CD4-positive, alpha-beta memory T cell (primary cell): ENCODE results near the gene ASB6. TPM values are rescaled to one million over a fixed set of nuclear protein-coding genes. Genes with fewer than 3 reads are reported as not detected.

ENCODE experiments used
- CTCF ChIA-PET: fragments of 350-600 bp; sonication (Branson Sonifier 250); formaldehyde crosslinking; loops from one replicate; lab custom pipeline; 2021; ENCODE audit warnings: inconsistent platforms; ENCODE audit not compliant: partially characterized antibody; lab: Charles Lee
- POLR2A ChIA-PET: fragments of 350-600 bp; sonication (Branson Sonifier 250); formaldehyde crosslinking; loops from one replicate; lab custom pipeline; 2021; ENCODE audit not compliant: partially characterized antibody; lab: Charles Lee
- DNase-seq, 5 donors: peaks; one replicate each; pipeline versions ENCODE4 v3.0.0 to v3.0.0-alpha.2; 2020 to 2022; ENCODE audit warnings: mixed read lengths in 1 of 5
- H3K27ac ChIP-seq: one replicate; pipeline ENCODE4 v1.7.0; 2013; ENCODE audit warnings: low read depth, low read length
- H3K27me3 ChIP-seq: 2 replicates; pipeline ENCODE4 v1.7.0; 2013; ENCODE audit warnings: mild to moderate bottlenecking, low read length, moderate library complexity; ENCODE audit not compliant: insufficient read depth
- H3K36me3 ChIP-seq: 2 replicates; pipeline ENCODE4 v1.7.0; 2013; ENCODE audit warnings: mild to moderate bottlenecking, low read length, moderate library complexity; ENCODE audit not compliant: insufficient read depth
- H3K4me1 ChIP-seq: 2 replicates; pipeline ENCODE4 v1.7.0; 2013; ENCODE audit warnings: mild to moderate bottlenecking, low read length, moderate library complexity; ENCODE audit not compliant: insufficient read depth
- H3K4me3 ChIP-seq, 2 donors: one replicate each; pipeline ENCODE4 v1.7.0; 2013; ENCODE audit warnings: low read length in 2 of 2, mild to moderate bottlenecking in 1 of 2
- H3K9me3 ChIP-seq, 2 donors: one replicate each; pipeline ENCODE4 v1.7.0; 2013; ENCODE audit warnings: low read length in 2 of 2, control low read depth in 1 of 2; ENCODE audit not compliant: control insufficient read depth in 1 of 2
- H3K27ac Mint-ChIP-seq, 7 donors: one replicate each; pipeline ENCODE4 v1.8.0; 2020 to 2021; ENCODE audit warnings: mixed read lengths in 7 of 7, mild to moderate bottlenecking in 6 of 7, inconsistent platforms in 3 of 7, moderate library complexity in 3 of 7
- H3K27me3 Mint-ChIP-seq, 2 donors: one replicate each; pipeline ENCODE4 v1.8.0; 2020 to 2021; ENCODE audit warnings: mixed read lengths in 2 of 2
- H3K36me3 Mint-ChIP-seq, 2 donors: one replicate each; pipeline ENCODE4 v1.8.0; 2020 to 2021; ENCODE audit warnings: mixed read lengths in 2 of 2, inconsistent platforms in 1 of 2, mild to moderate bottlenecking in 1 of 2
- H3K4me1 Mint-ChIP-seq, 4 donors: one replicate each; pipeline ENCODE4 v1.8.0; 2020 to 2021; ENCODE audit warnings: mixed read lengths in 4 of 4, mild to moderate bottlenecking in 1 of 4
- H3K4me3 Mint-ChIP-seq, 8 donors: one replicate each; pipeline ENCODE4 v1.8.0; 2020 to 2021; ENCODE audit warnings: mixed read lengths in 8 of 8, mild to moderate bottlenecking in 7 of 8, moderate library complexity in 6 of 8, inconsistent platforms in 3 of 8
- H3K9me3 Mint-ChIP-seq, 8 donors: one replicate each; pipeline ENCODE4 v1.8.0; 2020 to 2021; ENCODE audit warnings: mixed read lengths in 8 of 8, mild to moderate bottlenecking in 5 of 8, inconsistent platforms in 3 of 8, moderate library complexity in 1 of 8
- intact Hi-C: fragments of 100-400 bp; cut with micrococcal nuclease; formaldehyde crosslinking; loops from one replicate; pipeline ENCODE4 v1.15.1; 2023
- polyA plus RNA-seq, 2 donors: library from polyadenylated mRNA; unstranded; fragments of 300-500 nt; fragmentation: Illumina TruSeq; gene quantifications; one replicate each; pipeline ENCODE4 v1.2.3, GENCODE V29; 2021
- total RNA-seq, 2 experiments: library from RNA; stranded (reverse); gene quantifications; one replicate each; pipeline ENCODE4 v1.2.3, GENCODE V29; 2021

ASB6 gene
- total and polyA plus RNA-seq, 4 experiments from 2014 or later, result 17.3 to 33.1 (median 31.4) TPM

DNA sequence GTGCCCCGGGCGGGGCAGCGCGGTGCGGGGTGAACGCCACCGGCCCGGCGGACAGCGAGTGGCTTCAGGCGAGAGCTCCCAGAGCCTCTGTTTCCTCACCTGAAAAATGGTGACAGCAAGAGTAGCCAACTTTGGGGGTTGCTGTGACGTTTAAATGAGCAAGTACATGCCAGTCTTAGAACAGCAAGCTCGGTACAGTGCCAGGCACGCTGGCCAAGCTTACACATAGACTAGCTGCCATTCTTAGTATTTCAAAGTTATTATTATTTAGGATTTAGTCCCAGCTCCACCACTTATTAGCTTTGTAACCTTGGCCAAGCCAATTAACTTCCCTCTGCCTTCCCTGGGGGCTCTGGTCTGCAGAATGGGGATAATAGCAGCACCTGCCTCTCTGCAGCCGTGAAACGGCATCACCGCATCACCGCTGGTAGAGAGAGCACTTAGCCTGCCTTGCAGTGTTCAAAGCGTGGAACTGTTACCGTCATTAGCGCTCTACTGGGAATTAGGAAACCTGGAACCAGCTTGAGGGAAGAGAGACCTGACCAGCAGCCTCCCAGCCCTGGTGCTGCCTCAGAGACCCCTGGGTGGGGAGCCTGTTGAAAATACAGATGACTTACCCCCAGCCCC lies 21.2 kb downstream of the ASB6 start, which contains the start of gene C9orf50:
Gene C9orf50 (minus strand): TSS at position 433 of the 627 bp plus-strand sequence. CDS start 527 bp downstream, outside the sequence.
- H3K4me1 Mint-ChIP-seq, result peaks cover 11 to 39% (median 23%) of the 10 kb centered on the region in 4 donors
- H3K27me3 Mint-ChIP-seq, result peaks cover 14 to 28% of the 10 kb centered on the region in 2 donors
- no peaks in the 10 kb centered on the region for H3K36me3 ChIP-seq
- intact Hi-C loops, result no loop called here
- CTCF ChIA-PET, result interaction anchor here (1.2 to 8.9 kb wide), 5 partner anchors 10 to 490 kb away, joined by 3 to 151 read pairs (median 5); no protein-coding TSS in a partner anchor
- H3K4me1 ChIP-seq, result peaks cover 32% of the 10 kb centered on the region
- H3K36me3 Mint-ChIP-seq, result peaks cover 0 to 6% of the 10 kb centered on the region in 2 donors
- H3K27ac ChIP-seq, result no peak within 1 kb of the TSS
- no peaks in the 10 kb centered on the region for H3K9me3 ChIP-seq
- peak within 1 kb of the TSS in 5 of 8 donors; percentile 30 to 67 (median 54) for H3K4me3 Mint-ChIP-seq
- H3K27ac Mint-ChIP-seq, result peak within 1 kb of the TSS in 2 of 7 donors; percentile 2 to 7
- H3K27me3 ChIP-seq, result peaks cover 17% of the 10 kb centered on the region
- POLR2A ChIA-PET, result interaction anchor here (0.7 to 1.2 kb wide), 2 partner anchors 10 to 443 kb away, joined by 3 read pairs; partner anchors contain the start of gene IER5L
- no peaks in the 10 kb centered on the region for H3K9me3 Mint-ChIP-seq
- no peak within 1 kb of the TSS for H3K4me3 ChIP-seq
- DNase-seq, result no peak

DNA sequence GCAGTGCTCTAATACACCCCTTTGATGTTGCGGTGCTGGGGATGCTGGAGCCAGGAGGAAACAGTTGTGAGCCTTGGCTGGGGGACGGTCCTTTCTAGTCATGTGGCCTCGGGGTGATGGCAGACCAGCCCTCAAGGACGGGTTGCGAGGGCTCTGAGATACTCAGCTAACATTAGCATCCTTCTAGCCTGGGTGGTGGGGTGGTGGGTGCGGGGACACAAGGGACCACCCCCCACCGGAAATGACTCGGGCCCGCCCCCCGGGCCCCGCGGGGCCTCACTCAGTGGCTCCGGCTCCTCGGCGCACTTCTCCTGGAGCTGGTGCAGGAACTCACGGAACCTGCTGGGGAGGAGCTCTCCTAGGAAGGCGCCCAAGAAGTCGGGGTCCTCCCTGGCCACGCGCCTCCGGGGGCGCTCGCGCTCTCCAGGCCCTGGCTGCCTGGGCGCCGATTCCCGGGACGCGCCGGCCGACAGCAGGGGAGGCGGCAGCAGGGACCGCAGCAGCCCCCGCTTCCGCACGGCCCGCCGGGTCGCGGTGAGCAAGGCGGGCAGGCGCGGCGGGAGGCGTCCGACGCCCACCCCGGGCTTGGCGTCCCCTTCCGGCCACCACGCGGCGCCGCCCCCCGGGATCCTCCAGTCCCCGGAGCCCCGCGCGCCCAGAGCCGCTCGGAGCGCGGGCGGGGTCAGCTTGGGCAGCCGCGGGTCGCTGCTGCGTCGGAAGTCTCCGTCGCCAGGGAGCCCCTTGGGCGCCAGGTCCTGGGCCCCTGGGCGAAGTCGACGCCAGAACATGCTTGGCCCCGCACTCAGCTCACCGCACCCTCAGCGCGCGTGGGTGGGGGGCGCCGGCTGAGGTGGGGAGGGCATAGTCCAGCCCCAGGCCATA lies 21.9 kb downstream of the ASB6 start:
- H3K27me3 ChIP-seq, result peaks cover 17% of the 10 kb centered on the region
- ChIA-PET POLR2A (interaction anchor here (0.7 to 1.2 kb wide), 2 partner anchors 9 to 442 kb away, joined by 3 read pairs; partner anchors contain the start of gene IER5L), CTCF (interaction anchor here (1.2 to 8.9 kb wide), 4 partner anchors 10 to 489 kb away, joined by 3 to 151 read pairs (median 59); no protein-coding TSS in a partner anchor)
- no peak overlapping the region for H3K27ac ChIP-seq
- no peak for DNase-seq
- peaks cover 0 to 5% of the 10 kb centered on the region in 2 donors for H3K36me3 Mint-ChIP-seq
- H3K4me1 Mint-ChIP-seq, result peaks cover 11 to 33% (median 19%) of the 10 kb centered on the region in 4 donors
- H3K27me3 Mint-ChIP-seq, result peaks cover 14 to 27% of the 10 kb centered on the region in 2 donors
- H3K36me3 ChIP-seq, result no peaks in the 10 kb centered on the region
- peak overlapping the region in 6 of 8 donors; percentile 8 to 65 (median 36) for H3K4me3 Mint-ChIP-seq
- H3K4me3 ChIP-seq, result no peak overlapping the region
- H3K4me1 ChIP-seq, result peaks cover 25% of the 10 kb centered on the region
- no peaks in the 10 kb centered on the region for H3K9me3 Mint-ChIP-seq
- H3K9me3 ChIP-seq, result no peaks in the 10 kb centered on the region
- H3K27ac Mint-ChIP-seq, result no peak overlapping the region
- intact Hi-C loops, result no loop called here

DNA sequence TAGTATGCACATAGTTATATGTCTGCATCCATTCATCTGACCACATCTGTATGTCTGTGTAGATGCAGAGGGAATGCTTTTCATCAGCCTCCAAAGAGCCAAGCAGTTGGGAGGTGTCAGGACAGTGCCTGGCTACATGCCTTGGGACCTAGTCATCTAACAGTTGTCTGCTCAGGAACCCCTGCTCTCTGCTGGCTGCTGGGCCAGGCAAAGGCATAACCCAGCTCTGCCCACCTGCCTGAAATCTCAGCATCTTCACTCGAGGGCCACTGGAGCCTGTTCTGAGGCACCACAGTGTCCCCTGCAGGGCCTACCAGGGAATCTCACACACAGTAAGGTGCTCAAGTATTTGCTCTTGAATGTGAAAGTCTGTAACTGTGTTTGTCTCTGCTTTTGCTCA lies 24.8 kb downstream of the ASB6 start:
- no peaks in the 10 kb centered on the region for H3K9me3 ChIP-seq
- Mint-ChIP-seq H3K9me3 (no peaks in the 10 kb centered on the region), H3K27ac (no peak overlapping the region), H3K4me3 (no peak overlapping the region), H3K4me1 (peaks cover 6 to 17% (median 12%) of the 10 kb centered on the region in 4 donors), H3K36me3 (no peaks in the 10 kb centered on the region), H3K27me3 (peaks cover 14 to 20% of the 10 kb centered on the region in 2 donors)
- H3K4me3 ChIP-seq, result no peak overlapping the region
- POLR2A ChIA-PET, result no interaction called here
- no peak for DNase-seq
- peaks cover 17% of the 10 kb centered on the region for H3K27me3 ChIP-seq
- no peaks in the 10 kb centered on the region for H3K36me3 ChIP-seq
- CTCF ChIA-PET, result interaction anchor here (2.0 kb wide), 1 partner anchor 486 kb away, joined by 8 read pairs; no protein-coding TSS in a partner anchor
- no peak overlapping the region for H3K27ac ChIP-seq
- peaks cover 13% of the 10 kb centered on the region for H3K4me1 ChIP-seq
- intact Hi-C loops, result no loop called here

DNA sequence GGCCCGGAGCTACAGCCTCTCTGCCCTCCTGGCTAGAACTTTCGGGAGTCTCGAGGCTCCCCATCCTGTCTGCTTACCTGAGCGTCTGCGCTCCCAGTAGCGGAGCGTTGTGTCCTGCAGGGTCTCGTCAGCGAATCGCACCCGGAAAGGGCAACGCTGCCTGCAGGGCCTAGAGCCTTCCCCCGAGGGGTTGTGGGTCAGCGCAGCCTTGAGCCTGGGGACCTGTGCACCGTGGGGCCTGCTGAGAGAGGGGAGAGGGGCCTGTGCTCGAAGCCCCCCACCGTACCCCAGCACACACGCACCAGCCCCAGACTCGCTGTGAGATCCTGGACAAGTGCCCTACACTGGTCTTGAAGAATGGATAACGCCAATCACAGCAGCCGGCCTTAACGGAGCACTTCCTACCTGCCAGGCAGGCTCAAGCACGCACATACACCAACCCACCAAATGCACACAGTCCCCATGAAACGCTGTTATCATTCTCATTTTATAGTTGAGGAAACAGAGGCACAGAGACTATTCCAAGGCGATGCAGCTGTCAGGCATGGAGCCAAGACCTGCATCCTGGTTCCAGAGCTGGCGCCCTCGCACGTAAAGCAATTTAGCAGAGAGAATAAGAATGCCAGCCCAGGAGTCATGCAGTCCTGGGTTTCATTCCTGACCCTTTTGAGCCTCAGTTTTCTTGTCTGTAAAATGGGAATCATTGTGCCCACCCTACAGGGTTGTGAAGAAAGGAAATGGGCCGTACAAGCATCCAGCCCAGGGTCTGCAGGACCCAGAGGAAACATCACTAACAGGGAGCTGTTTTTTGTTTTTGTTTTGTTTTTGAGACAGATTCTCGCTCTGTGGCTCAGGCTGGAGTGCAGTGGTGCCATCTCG lies 26.3 kb downstream of the ASB6 start:
- Histone ChIP-seq H3K4me3 (no peak overlapping the region), H3K36me3 (no peaks in the 10 kb centered on the region), H3K4me1 (peaks cover 18% of the 10 kb centered on the region), H3K27me3 (peaks cover 12% of the 10 kb centered on the region), H3K9me3 (no peaks in the 10 kb centered on the region), H3K27ac (no peak overlapping the region)
- no peak overlapping the region for H3K4me3 Mint-ChIP-seq
- intact Hi-C loops, result no loop called here
- ChIA-PET POLR2A (no interaction called here), CTCF (interaction anchor here (2.0 to 5.1 kb wide), 2 partner anchors 9 to 484 kb away, joined by 8 to 51 read pairs; partner anchors contain the start of gene NTMT1)
- H3K4me1 Mint-ChIP-seq, result peaks cover 9 to 16% (median 13%) of the 10 kb centered on the region in 4 donors
- H3K36me3 Mint-ChIP-seq, result no peaks in the 10 kb centered on the region
- no peak for DNase-seq
- no peaks in the 10 kb centered on the region for H3K9me3 Mint-ChIP-seq
- no peak overlapping the region for H3K27ac Mint-ChIP-seq
- H3K27me3 Mint-ChIP-seq, result peaks cover 6 to 9% of the 10 kb centered on the region in 2 donors

- no peak for DNase-seq
- Histone ChIP-seq H3K27me3 (peaks cover 10% of the 10 kb centered on the region), H3K36me3 (no peaks in the 10 kb centered on the region), H3K4me1 (peaks cover 15% of the 10 kb centered on the region), H3K9me3 (no peaks in the 10 kb centered on the region), H3K4me3 (no peak overlapping the region), H3K27ac (no peak overlapping the region)
- Mint-ChIP-seq H3K4me3 (no peak overlapping the region), H3K36me3 (no peaks in the 10 kb centered on the region), H3K27me3 (peaks cover 6 to 9% of the 10 kb centered on the region in 2 donors), H3K9me3 (no peaks in the 10 kb centered on the region), H3K27ac (no peak overlapping the region), H3K4me1 (peaks cover 9 to 17% (median 14%) of the 10 kb centered on the region in 4 donors)
- intact Hi-C loops, result no loop called here
- ChIA-PET POLR2A (no interaction called here), CTCF (interaction anchor here (1.4 to 5.1 kb wide), 3 partner anchors 9 to 475 kb away, joined by 3 to 51 read pairs (median 5); partner anchors contain the start of gene NTMT1)
Measured at GRCh38 chr9:129614932-129615331, 27.0 kb downstream of the ASB6 start.

DNA sequence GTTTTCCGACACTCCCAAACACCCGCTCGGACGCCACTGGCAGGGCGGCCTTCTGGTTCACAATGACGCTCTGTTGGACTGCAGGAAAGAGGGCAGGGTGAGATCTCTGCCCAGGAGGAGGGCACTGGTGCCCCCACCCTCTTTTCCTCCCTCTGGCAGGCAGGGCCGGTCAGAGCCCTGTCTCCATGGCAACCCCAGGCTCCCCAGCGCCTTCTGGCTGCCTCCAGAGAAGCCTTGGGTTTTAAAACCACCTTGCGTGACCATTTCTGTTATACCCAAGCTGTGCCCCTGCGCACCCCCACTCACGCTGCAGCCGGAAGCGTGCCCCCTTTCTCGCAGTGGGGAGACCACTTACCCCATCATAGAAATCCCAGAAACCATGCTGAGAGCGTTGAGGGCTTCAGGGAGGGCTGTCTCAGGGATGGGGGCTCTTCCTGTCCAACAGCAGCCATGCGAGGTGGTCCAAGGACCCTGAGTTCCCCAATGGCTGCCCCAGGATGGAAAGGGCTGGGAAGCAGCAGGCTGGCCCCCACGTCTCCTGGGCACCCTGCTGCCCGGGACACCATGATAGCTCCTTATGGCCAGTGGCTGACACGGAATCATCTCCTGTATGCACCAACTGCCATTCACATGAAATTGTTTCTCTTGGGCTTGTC lies 28.3 kb downstream of the ASB6 start:
- Mint-ChIP-seq H3K27me3 (peaks cover 0 to 2% of the 10 kb centered on the region in 2 donors), H3K9me3 (no peaks in the 10 kb centered on the region), H3K4me3 (peak overlapping the region in 1 of 8 donors; percentile 10), H3K36me3 (no peaks in the 10 kb centered on the region), H3K4me1 (peaks cover 9 to 18% (median 16%) of the 10 kb centered on the region in 4 donors), H3K27ac (no peak overlapping the region)
- intact Hi-C loops, result no loop called here
- Histone ChIP-seq H3K36me3 (no peaks in the 10 kb centered on the region), H3K27ac (no peak overlapping the region), H3K9me3 (no peaks in the 10 kb centered on the region), H3K27me3 (no peaks in the 10 kb centered on the region), H3K4me1 (peaks cover 14% of the 10 kb centered on the region), H3K4me3 (no peak overlapping the region)
- ChIA-PET CTCF (interaction anchor here (1.4 to 5.1 kb wide), 6 partner anchors 11 to 482 kb away, joined by 3 to 51 read pairs (median 20); partner anchors contain the start of gene NTMT1), POLR2A (no interaction called here)
- no peak for DNase-seq
